ENCODE results near the gene HYKK. TPM values are rescaled to one million over a fixed set of nuclear protein-coding genes. Genes with fewer than 3 reads are reported as not detected.

The HYKK gene
- polyA plus RNA-seq, 2 of the 4 experiments (the other 2 are of a cell fraction) = 5.5 to 12.9 TPM

DNA sequence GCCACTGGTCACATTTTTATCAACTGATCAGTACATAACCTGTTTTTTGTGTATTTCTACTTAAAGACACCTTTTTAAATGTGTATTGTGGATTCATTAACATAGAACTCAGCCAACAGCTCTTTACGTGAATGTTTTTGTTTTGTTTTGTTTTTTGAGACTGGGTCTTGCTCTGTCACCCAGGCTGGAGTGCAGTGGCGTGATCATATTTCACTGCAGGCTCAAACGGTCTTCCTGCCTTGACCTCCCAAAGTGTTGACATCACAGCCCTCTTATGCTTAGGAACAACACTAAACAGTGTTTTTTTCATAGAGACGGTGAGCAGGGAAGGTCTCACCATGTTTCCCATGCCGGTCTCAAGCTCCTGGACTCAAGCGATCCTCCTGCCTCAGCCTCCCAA is 42.8 kb downstream of the HYKK start:
- H3K27ac ChIP-seq = no peak overlapping the region
- peak; percentile 56 for FAIRE-seq
- no peak overlapping the region for H3K4me2 ChIP-seq
- no peak overlapping the region for H3K4me3 ChIP-seq
- H3K4me1 ChIP-seq = no peaks in the 10 kb centered on the region
- ATAC-seq = no peak
- H3K9me3 ChIP-seq = no peaks in the 10 kb centered on the region
- TF ChIP-seq ZNF302 (CRISPR knock-in tag; IDR thresholded peaks at IDR 0.05) = no peak
- TF ChIP-seq, protein P1, sequence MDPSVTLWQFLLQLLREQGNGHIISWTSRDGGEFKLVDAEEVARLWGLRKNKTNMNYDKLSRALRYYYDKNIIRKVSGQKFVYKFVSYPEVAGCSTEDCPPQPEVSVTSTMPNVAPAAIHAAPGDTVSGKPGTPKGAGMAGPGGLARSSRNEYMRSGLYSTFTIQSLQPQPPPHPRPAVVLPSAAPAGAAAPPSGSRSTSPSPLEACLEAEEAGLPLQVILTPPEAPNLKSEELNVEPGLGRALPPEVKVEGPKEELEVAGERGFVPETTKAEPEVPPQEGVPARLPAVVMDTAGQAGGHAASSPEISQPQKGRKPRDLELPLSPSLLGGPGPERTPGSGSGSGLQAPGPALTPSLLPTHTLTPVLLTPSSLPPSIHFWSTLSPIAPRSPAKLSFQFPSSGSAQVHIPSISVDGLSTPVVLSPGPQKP (IDR thresholded peaks at IDR 0.05; ENCODE audit: low read depth, low read length) = no peak
- no peak for TF ChIP-seq SMC3 (IDR thresholded peaks at IDR 0.05)
- no peak for TF ChIP-seq RAD21 (conservative IDR thresholded peaks at IDR 0.05 in 1 of 2, IDR thresholded peaks at IDR 0.05 in 1 of 2)
- TF ChIP-seq HDAC2 (IDR thresholded peaks at IDR 0.05) = no peak
- TF ChIP-seq CBX2 (IDR thresholded peaks at IDR 0.05; ENCODE audit: borderline replicate concordance, low read depth) = no peak
- TF ChIP-seq HOXB13 (CRISPR knock-in tag; IDR thresholded peaks at IDR 0.05; ENCODE audit: low read depth) = no peak
- no peak for DNase-seq (ENCODE audit: low read depth in 1 of 2, low spot score in 1 of 2)
- WGBS (ENCODE audit: missing lambda C conversion rate) = 84% methylated on average over 6 of the region's 6 CpGs
- ChIA-PET POLR2A (interaction anchor here (0.6 to 5.3 kb wide), 4 partner anchors 10 to 311 kb away, joined by 3 to 24 read pairs (median 12); partner anchors contain the start of genes CHRNA5 and PSMA4), CTCF (interaction anchor here (1.3 to 2.0 kb wide), 3 partner anchors 9 to 15 kb away, joined by 5 to 11 read pairs (median 6); partner anchors contain the start of gene CHRNA5)

DNA sequence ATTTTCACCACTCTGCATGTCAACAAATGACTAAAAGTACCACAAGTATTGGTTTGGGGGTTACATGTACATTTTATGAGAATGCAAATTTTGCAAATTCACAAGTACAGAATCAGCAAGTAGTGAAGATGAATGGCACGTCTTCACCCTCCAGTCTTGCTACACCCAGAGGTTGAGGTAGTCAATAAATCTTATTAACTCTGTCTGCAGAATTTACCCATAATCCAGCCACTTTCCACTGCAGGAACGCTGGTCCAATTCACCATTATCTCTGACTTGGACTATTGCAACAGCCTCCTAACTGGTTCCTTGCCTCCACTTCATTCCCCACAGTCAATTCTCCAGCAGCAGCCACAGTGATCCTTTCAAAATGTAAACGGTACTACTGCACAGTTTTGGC is 43.4 kb downstream of the HYKK start:
- CTCF ChIA-PET = interaction anchor here (1.0 to 1.9 kb wide), 2 partner anchors 9 to 84 kb away, joined by 3 to 6 read pairs; no protein-coding TSS in a partner anchor
- ATAC-seq (no peak), FAIRE-seq (no peak), DNase-seq (ENCODE audit: low read depth in 1 of 2, low spot score in 1 of 2) (no peak)
- Histone ChIP-seq H3K4me3 (no peak overlapping the region), H3K4me2 (no peak overlapping the region), H3K4me1 (no peaks in the 10 kb centered on the region), H3K27ac (no peak overlapping the region), H3K9me3 (no peaks in the 10 kb centered on the region)
- POLR2A ChIA-PET = interaction anchor here (3.1 to 5.3 kb wide), 2 partner anchors 10 to 15 kb away, joined by 20 to 24 read pairs; partner anchors contain the start of genes CHRNA5 and PSMA4
- TF ChIP-seq, protein P2, sequence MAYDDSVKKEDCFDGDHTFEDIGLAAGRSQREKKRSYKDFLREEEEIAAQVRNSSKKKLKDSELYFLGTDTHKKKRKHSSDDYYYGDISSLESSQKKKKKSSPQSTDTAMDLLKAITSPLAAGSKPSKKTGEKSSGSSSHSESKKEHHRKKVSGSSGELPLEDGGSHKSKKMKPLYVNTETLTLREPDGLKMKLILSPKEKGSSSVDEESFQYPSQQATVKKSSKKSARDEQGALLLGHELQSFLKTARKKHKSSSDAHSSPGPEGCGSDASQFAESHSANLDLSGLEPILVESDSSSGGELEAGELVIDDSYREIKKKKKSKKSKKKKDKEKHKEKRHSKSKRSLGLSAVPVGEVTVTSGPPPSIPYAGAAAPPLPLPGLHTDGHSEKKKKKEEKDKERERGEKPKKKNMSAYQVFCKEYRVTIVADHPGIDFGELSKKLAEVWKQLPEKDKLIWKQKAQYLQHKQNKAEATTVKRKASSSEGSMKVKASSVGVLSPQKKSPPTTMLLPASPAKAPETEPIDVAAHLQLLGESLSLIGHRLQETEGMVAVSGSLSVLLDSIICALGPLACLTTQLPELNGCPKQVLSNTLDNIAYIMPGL (CRISPR knock-in tag; IDR thresholded peaks at IDR 0.05; ENCODE audit: borderline replicate concordance) = no peak
- TF ChIP-seq RFX5 (IDR thresholded peaks at IDR 0.05) (no peak), KDM5A (IDR thresholded peaks at IDR 0.05) (no peak), CBX8 (IDR thresholded peaks at IDR 0.05) (no peak), JUN (IDR thresholded peaks at IDR 0.05) (no peak), NR3C1 (IDR thresholded peaks at IDR 0.05) (no peak), EHF (CRISPR knock-in tag; IDR thresholded peaks at IDR 0.05) (no peak), RARB (CRISPR knock-in tag; IDR thresholded peaks at IDR 0.05) (no peak), POLR2A (IDR thresholded peaks at IDR 0.05; ENCODE audit: low read length) (no peak), CHD2 (IDR thresholded peaks at IDR 0.05; ENCODE audit: low read length, partially characterized antibody) (no peak), RAD21 (conservative IDR thresholded peaks at IDR 0.05 in 1 of 2, IDR thresholded peaks at IDR 0.05 in 1 of 2) (no peak), HOXB5 (CRISPR knock-in tag; IDR thresholded peaks at IDR 0.05) (no peak)
- WGBS (ENCODE audit: missing lambda C conversion rate) = 79% methylated on average over 3 of the region's 3 CpGs

DNA sequence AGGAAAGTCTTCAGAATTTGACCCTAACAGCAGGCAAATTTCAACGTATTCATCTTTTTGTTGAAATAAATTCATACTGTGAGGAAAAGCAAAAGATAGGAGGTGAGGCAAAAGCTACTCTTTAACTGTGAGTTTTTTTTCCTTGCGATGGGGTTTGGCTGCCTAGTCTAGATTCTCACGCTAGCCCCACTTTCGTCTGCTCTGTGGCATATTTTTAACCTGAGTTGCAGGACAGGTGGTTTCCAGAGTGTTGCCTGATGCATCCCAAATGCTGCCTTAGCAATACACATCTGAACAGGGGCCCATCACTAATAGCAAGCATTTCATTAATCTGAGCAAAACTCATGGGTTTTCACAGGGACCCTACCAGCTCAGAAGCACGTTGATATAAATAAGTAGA is 44.5 kb downstream of the HYKK start:
- DNase-seq (ENCODE audit: low read depth in 1 of 2, low spot score in 1 of 2) (no peak), FAIRE-seq (no peak), ATAC-seq (peak in 1 of 2 experiments; percentile 13; a peak in 1 of 6 replicates)
- Histone ChIP-seq H3K9me3 (no peaks in the 10 kb centered on the region), H3K4me1 (no peaks in the 10 kb centered on the region), H3K4me2 (no peak overlapping the region), H3K4me3 (no peak overlapping the region), H3K27ac (no peak overlapping the region)
- 83% methylated on average over 5 of the region's 5 CpGs for WGBS (ENCODE audit: missing lambda C conversion rate)
- ChIA-PET CTCF (interaction anchor here (0.9 to 1.9 kb wide), 5 partner anchors 10 to 244 kb away, joined by 3 to 6 read pairs (median 3); partner anchors contain the start of genes CHRNA5 and PSMA4), POLR2A (interaction anchor here (1.5 to 5.3 kb wide), 2 partner anchors 12 to 14 kb away, joined by 13 to 24 read pairs; partner anchors contain the start of genes CHRNA5 and PSMA4)
- TF ChIP-seq SREBF2 (IDR thresholded peaks at IDR 0.05) (no peak), EHF (CRISPR knock-in tag; IDR thresholded peaks at IDR 0.05) (no peak), POLR2A (IDR thresholded peaks at IDR 0.05; ENCODE audit: low read length) (no peak), BHLHE40 (IDR thresholded peaks at IDR 0.05; ENCODE audit: low read depth, low read length) (no peak), MAZ (IDR thresholded peaks at IDR 0.05; ENCODE audit: borderline replicate concordance, low read depth, low read length) (no peak), CHD4 (IDR thresholded peaks at IDR 0.05; ENCODE audit: borderline replicate concordance) (no peak), NPAS2 (CRISPR knock-in tag; IDR thresholded peaks at IDR 0.05; ENCODE audit: borderline replicate concordance) (no peak), RCOR1 (IDR thresholded peaks at IDR 0.05; ENCODE audit: low read depth, low read length) (no peak), NFE2L2 (conservative IDR thresholded peaks at IDR 0.05; ENCODE audit: low read length) (no peak), CBX2 (IDR thresholded peaks at IDR 0.05; ENCODE audit: borderline replicate concordance, low read depth) (no peak), HEYL (CRISPR knock-in tag; IDR thresholded peaks at IDR 0.05) (no peak), CBX8 (IDR thresholded peaks at IDR 0.05) (no peak), KDM5A (IDR thresholded peaks at IDR 0.05) (no peak)
- TF ChIP-seq, protein P3, sequence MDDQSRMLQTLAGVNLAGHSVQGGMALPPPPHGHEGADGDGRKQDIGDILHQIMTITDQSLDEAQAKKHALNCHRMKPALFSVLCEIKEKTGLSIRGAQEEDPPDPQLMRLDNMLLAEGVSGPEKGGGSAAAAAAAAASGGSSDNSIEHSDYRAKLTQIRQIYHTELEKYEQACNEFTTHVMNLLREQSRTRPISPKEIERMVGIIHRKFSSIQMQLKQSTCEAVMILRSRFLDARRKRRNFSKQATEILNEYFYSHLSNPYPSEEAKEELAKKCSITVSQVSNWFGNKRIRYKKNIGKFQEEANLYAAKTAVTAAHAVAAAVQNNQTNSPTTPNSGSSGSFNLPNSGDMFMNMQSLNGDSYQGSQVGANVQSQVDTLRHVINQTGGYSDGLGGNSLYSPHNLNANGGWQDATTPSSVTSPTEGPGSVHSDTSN (IDR thresholded peaks at IDR 0.05) = no peak
- TF ChIP-seq, protein P4, sequence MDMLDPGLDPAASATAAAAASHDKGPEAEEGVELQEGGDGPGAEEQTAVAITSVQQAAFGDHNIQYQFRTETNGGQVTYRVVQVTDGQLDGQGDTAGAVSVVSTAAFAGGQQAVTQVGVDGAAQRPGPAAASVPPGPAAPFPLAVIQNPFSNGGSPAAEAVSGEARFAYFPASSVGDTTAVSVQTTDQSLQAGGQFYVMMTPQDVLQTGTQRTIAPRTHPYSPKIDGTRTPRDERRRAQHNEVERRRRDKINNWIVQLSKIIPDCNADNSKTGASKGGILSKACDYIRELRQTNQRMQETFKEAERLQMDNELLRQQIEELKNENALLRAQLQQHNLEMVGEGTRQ (IDR thresholded peaks at IDR 0.05) = no peak
- TF ChIP-seq, protein P5, sequence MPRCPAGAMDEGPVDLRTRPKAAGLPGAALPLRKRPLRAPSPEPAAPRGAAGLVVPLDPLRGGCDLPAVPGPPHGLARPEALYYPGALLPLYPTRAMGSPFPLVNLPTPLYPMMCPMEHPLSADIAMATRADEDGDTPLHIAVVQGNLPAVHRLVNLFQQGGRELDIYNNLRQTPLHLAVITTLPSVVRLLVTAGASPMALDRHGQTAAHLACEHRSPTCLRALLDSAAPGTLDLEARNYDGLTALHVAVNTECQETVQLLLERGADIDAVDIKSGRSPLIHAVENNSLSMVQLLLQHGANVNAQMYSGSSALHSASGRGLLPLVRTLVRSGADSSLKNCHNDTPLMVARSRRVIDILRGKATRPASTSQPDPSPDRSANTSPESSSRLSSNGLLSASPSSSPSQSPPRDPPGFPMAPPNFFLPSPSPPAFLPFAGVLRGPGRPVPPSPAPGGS (IDR thresholded peaks at IDR 0.05) = no peak
